ENCODE measurements around the gene PHLPP1.
"Not testable (repeated sequence)": the region's sequence is repeated elsewhere in the genome, so short reads cannot be mapped to it uniquely, and the experiment has no call there.

The PHLPP1 gene

GRCh38 chr18:62773691-62774090 lies 58.4 kb downstream of the PHLPP1 start:
- DNase-seq (ENCODE audit: low read depth), result no peak

- no peak for DNase-seq (ENCODE audit: low read depth)
Observed at GRCh38 chr18:62776024-62776570, 60.8 kb downstream of the PHLPP1 start.

GRCh38 chr18:62777814-62778213 lies 62.5 kb downstream of the PHLPP1 start:
- DNase-seq (ENCODE audit: low read depth), result no peak

- no peak for DNase-seq (ENCODE audit: low read depth)
Observed at GRCh38 chr18:62778976-62779869, 63.9 kb downstream of the PHLPP1 start.

GRCh38 chr18:62781262-62781661 lies 65.9 kb downstream of the PHLPP1 start:
- DNase-seq (ENCODE audit: low read depth), result no peak

GRCh38 chr18:62781893-62782292 lies 66.6 kb downstream of the PHLPP1 start:
- DNase-seq (ENCODE audit: low read depth), result no peak

GRCh38 chr18:62784338-62784965 lies 69.1 kb downstream of the PHLPP1 start:
- DNase-seq (ENCODE audit: low read depth), result no peak

GRCh38 chr18:62784966-62785413 lies 69.6 kb downstream of the PHLPP1 start:
- no peak for DNase-seq (ENCODE audit: low read depth)

GRCh38 chr18:62786689-62787088 lies 71.3 kb downstream of the PHLPP1 start:
- no peak for DNase-seq (ENCODE audit: low read depth)

- DNase-seq (ENCODE audit: low read depth), result no peak
Observed at GRCh38 chr18:62788111-62788510, 72.8 kb downstream of the PHLPP1 start.

- no peak for DNase-seq (ENCODE audit: low read depth)
Observed at GRCh38 chr18:62788876-62789275, 73.5 kb downstream of the PHLPP1 start.

GRCh38 chr18:62790871-62791772 lies 75.8 kb downstream of the PHLPP1 start:
- no peak for DNase-seq (ENCODE audit: low read depth)

GRCh38 chr18:62792016-62792415 lies 76.7 kb downstream of the PHLPP1 start:
- DNase-seq (ENCODE audit: low read depth), result no peak

GRCh38 chr18:62795813-62796212 lies 80.5 kb downstream of the PHLPP1 start:
- DNase-seq (ENCODE audit: low read depth), result no peak

GRCh38 chr18:62796216-62796621 lies 80.9 kb downstream of the PHLPP1 start:
- DNase-seq (ENCODE audit: low read depth), result no peak

- no peak for DNase-seq (ENCODE audit: low read depth)
Observed at GRCh38 chr18:62797329-62797728, 82.0 kb downstream of the PHLPP1 start.

GRCh38 chr18:62799977-62800376 lies 84.6 kb downstream of the PHLPP1 start:
- no peak for DNase-seq (ENCODE audit: low read depth)

GRCh38 chr18:62802523-62802922 lies 87.2 kb downstream of the PHLPP1 start:
- no peak for DNase-seq (ENCODE audit: low read depth)

GRCh38 chr18:62807396-62807795 lies 92.1 kb downstream of the PHLPP1 start:
- no peak for DNase-seq (ENCODE audit: low read depth)

- no peak for DNase-seq (ENCODE audit: low read depth)
Observed at GRCh38 chr18:62808123-62808522, 92.8 kb downstream of the PHLPP1 start.

GRCh38 chr18:62809445-62809844 lies 94.1 kb downstream of the PHLPP1 start:
- not testable (repeated sequence) for DNase-seq (ENCODE audit: low read depth)

- DNase-seq (ENCODE audit: low read depth), result no peak
Observed at GRCh38 chr18:62809900-62810299, 94.6 kb downstream of the PHLPP1 start.

All from activated gamma-delta T cell treated with anti-CD3 and anti-CD28 coated beads, Interleukin-2, amount 50 U/mL, for 16 hours (primary cell).